Mesendoderm (in vitro differentiated cells): Measurements from ENCODE around the gene BMPER.

Experiments used
- DNase-seq: peaks from one replicate; pipeline ENCODE4 v3.0.0; 2013
- H2AK5ac ChIP-seq: 2 replicates; pipeline ENCODE4 v1.6.1; 2013; ENCODE audit warnings: low read length, inconsistent platforms
- H2BK120ac ChIP-seq: 2 replicates; pipeline ENCODE4 v1.6.1; 2013; ENCODE audit warnings: low read depth, mild to moderate bottlenecking, low read length, moderate library complexity, mixed read lengths
- H2BK15ac ChIP-seq: replicated peaks from 2 replicates; pipeline ENCODE4 v1.6.1; 2013; ENCODE audit warnings: low read depth, mild to moderate bottlenecking, moderate library complexity
- H2BK5ac ChIP-seq: 2 replicates; pipeline ENCODE4 v1.6.1; 2013; ENCODE audit warnings: low read length, inconsistent platforms
- H3K18ac ChIP-seq: 2 replicates; pipeline ENCODE4 v1.6.1; 2013; ENCODE audit warnings: mild to moderate bottlenecking, low read length, mixed read lengths
- H3K23ac ChIP-seq: one replicate; pipeline ENCODE4 v1.6.1; 2013; ENCODE audit warnings: low read length
- H3K27ac ChIP-seq: 2 replicates; pipeline ENCODE4 v1.5.1; 2013; ENCODE audit warnings: low read depth, mild to moderate bottlenecking, inconsistent platforms, low read length, moderate library complexity
- H3K27me3 ChIP-seq: 2 replicates; pipeline ENCODE4 v1.6.1; 2013; ENCODE audit warnings: low read length, control low read depth, mild to moderate bottlenecking, inconsistent platforms; ENCODE audit not compliant: insufficient read depth, poor library complexity
- H3K36me3 ChIP-seq: 2 replicates; pipeline ENCODE4 v1.6.1; 2013; ENCODE audit warnings: low read length, inconsistent platforms; ENCODE audit not compliant: control insufficient read depth, insufficient read depth
- H3K4ac ChIP-seq: one replicate; pipeline ENCODE4 v1.6.1; 2013; ENCODE audit warnings: low read depth, mild to moderate bottlenecking, low read length, moderate library complexity
- H3K4me1 ChIP-seq: 2 replicates; pipeline ENCODE4 v1.6.1; 2013; ENCODE audit warnings: low read depth, low read length, inconsistent platforms; ENCODE audit not compliant: control insufficient read depth
- H3K4me2 ChIP-seq: 2 replicates; pipeline ENCODE4 v1.6.1; 2013; ENCODE audit warnings: low read length
- H3K4me3 ChIP-seq: 2 replicates; pipeline ENCODE4 v1.5.1; 2013; ENCODE audit warnings: mild to moderate bottlenecking, low read length
- H3K56ac ChIP-seq: one replicate; pipeline ENCODE4 v1.6.1; 2013; ENCODE audit warnings: low read length
- H3K79me1 ChIP-seq: 2 replicates; pipeline ENCODE4 v1.6.1; 2013; ENCODE audit warnings: low read length, inconsistent platforms
- H3K79me2 ChIP-seq: 2 replicates; pipeline ENCODE4 v1.6.1; 2013; ENCODE audit warnings: mild to moderate bottlenecking, low read length; ENCODE audit not compliant: control insufficient read depth, insufficient read depth
- H3K9ac ChIP-seq: 2 replicates; pipeline ENCODE4 v1.6.1; 2013; ENCODE audit warnings: low read length, inconsistent platforms
- H4K5ac ChIP-seq: one replicate; pipeline ENCODE4 v1.6.1; 2013; ENCODE audit warnings: low read length
- H4K8ac ChIP-seq: one replicate; pipeline ENCODE4 v1.6.1; 2013; ENCODE audit warnings: low read depth, mild to moderate bottlenecking, control low read depth, low read length, moderate library complexity
- WGBS: extraction: QIAGEN DNeasy Blood & Tissue Kit; methylation state at CpG from one replicate; pipeline ENCODE4 v1.1.7; 2013; ENCODE audit warnings: low lambda C conversion rate, missing lambda C conversion rate; ENCODE audit not compliant: insufficient coverage; ENCODE audit errors: extremely low coverage; 5-methylcytosine and 5-hydroxymethylcytosine counted together

BMPER gene

GRCh38 chr7:33982425-33982786 lies 77.1 kb downstream of the BMPER start:
- H2AK5ac ChIP-seq, result no peak overlapping the region
- H3K4ac ChIP-seq, result no peak overlapping the region
- no peak overlapping the region for H2BK15ac ChIP-seq
- no peaks in the 10 kb centered on the region for H3K36me3 ChIP-seq
- no peak overlapping the region for H2BK120ac ChIP-seq
- H4K5ac ChIP-seq, result no peak overlapping the region
- no peak overlapping the region for H3K56ac ChIP-seq
- no peaks in the 10 kb centered on the region for H3K79me2 ChIP-seq
- peak; percentile 71 for DNase-seq
- H3K9ac ChIP-seq, result no peak overlapping the region
- H4K8ac ChIP-seq, result no peak overlapping the region
- no peaks in the 10 kb centered on the region for H3K27me3 ChIP-seq
- no peak overlapping the region for H3K27ac ChIP-seq
- peaks cover 8% of the 10 kb centered on the region for H3K4me1 ChIP-seq
- H3K4me2 ChIP-seq, result no peak overlapping the region
- no peak overlapping the region for H2BK5ac ChIP-seq
- no CpG with 5 or more reads among the region's 2 CpGs for WGBS
- H3K18ac ChIP-seq, result no peak overlapping the region
- no peak overlapping the region for H3K23ac ChIP-seq
- no peak overlapping the region for H3K4me3 ChIP-seq
- no peaks in the 10 kb centered on the region for H3K79me1 ChIP-seq

DNA sequence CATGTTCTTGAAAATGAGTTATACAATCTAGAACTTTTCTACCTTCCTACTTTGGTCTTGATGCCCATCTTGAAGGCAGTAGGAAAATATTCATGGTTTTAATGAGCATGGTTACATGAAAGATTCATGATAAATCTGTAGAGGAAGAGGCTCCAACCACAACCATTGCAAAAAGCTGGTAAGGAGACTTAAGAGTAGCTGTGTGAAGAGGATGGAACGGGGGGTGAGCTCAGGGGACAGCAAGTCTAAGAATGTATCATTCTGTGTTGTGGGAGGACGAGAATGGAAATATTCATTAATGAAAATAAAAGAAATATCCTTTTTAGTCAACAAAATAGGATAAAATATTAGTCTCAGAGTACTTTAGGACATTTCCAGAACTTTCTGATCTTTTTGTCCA lies 81.1 kb downstream of the BMPER start:
- Histone ChIP-seq H3K79me1 (no peaks in the 10 kb centered on the region), H2AK5ac (no peak overlapping the region), H2BK5ac (no peak overlapping the region), H3K18ac (no peak overlapping the region), H3K23ac (no peak overlapping the region), H3K4me3 (no peak overlapping the region), H3K4ac (no peak overlapping the region), H3K4me2 (no peak overlapping the region), H3K27ac (no peak overlapping the region), H4K8ac (no peak overlapping the region), H3K4me1 (no peaks in the 10 kb centered on the region), H2BK120ac (no peak overlapping the region), H3K9ac (no peak overlapping the region), H3K27me3 (no peaks in the 10 kb centered on the region), H3K79me2 (no peaks in the 10 kb centered on the region), H4K5ac (no peak overlapping the region), H3K36me3 (no peaks in the 10 kb centered on the region), H2BK15ac (no peak overlapping the region), H3K56ac (no peak overlapping the region)
- no CpG with 5 or more reads among the region's 2 CpGs for WGBS
- DNase-seq, result no peak

DNA sequence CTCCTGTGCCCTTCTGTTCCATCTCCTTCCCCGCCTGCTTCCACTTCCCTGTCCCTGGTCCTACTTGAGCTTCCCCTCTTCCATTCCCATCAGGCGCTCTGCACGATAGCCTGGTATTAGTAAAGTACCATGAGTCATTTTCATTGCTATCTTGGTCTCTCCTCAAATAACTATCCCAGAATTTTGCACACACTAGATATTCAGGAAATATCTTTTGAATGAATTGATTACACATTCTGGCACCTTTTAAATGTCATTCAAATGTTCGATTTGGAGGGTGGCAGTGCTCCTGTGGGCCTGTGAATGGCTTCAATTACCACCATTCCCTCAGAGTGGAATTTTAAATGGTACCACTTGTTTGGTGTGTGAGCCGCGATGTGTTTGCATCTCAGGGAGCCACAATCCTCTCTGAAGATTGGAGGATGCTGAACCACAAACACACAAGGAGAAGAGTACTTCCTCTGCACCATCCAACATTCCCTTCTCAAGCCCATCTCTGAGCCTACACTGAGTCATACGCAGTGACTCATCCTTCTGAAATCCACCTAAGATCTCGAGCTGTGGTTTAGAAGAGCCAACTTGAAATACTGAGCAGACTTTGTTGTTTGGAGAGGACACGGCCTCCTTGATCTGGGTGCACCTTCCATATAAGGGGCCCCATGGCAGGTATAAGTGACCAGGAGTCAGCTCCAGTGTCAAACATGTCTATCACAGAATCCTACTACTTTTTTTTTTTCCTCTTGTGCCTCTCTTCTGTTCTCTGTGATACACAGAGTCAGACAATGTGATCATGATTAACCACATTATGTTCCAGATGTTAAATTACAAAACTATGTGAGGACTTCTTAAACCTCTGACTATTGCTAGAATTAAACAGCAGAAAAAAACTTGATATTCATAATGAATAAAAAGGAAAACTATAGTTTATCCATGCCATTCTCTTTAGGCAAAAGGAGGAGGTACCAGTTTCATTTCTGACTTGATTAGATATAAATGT lies 81.9 kb downstream of the BMPER start:
- H2BK5ac ChIP-seq, result no peak overlapping the region
- no peak overlapping the region for H3K27ac ChIP-seq
- H3K18ac ChIP-seq, result no peak overlapping the region
- no peaks in the 10 kb centered on the region for H3K27me3 ChIP-seq
- no peak overlapping the region for H2BK15ac ChIP-seq
- no peak overlapping the region for H3K4ac ChIP-seq
- no peaks in the 10 kb centered on the region for H3K79me1 ChIP-seq
- H2AK5ac ChIP-seq, result no peak overlapping the region
- no peak overlapping the region for H4K5ac ChIP-seq
- H3K4me2 ChIP-seq, result no peak overlapping the region
- H3K79me2 ChIP-seq, result no peaks in the 10 kb centered on the region
- H3K23ac ChIP-seq, result no peak overlapping the region
- H2BK120ac ChIP-seq, result no peak overlapping the region
- no peak overlapping the region for H3K56ac ChIP-seq
- no peak overlapping the region for H4K8ac ChIP-seq
- WGBS, result no CpG with 5 or more reads among the region's 9 CpGs
- peak; percentile 93 for DNase-seq
- no peak overlapping the region for H3K9ac ChIP-seq
- H3K4me1 ChIP-seq, result no peaks in the 10 kb centered on the region
- no peaks in the 10 kb centered on the region for H3K36me3 ChIP-seq
- H3K4me3 ChIP-seq, result no peak overlapping the region

DNA sequence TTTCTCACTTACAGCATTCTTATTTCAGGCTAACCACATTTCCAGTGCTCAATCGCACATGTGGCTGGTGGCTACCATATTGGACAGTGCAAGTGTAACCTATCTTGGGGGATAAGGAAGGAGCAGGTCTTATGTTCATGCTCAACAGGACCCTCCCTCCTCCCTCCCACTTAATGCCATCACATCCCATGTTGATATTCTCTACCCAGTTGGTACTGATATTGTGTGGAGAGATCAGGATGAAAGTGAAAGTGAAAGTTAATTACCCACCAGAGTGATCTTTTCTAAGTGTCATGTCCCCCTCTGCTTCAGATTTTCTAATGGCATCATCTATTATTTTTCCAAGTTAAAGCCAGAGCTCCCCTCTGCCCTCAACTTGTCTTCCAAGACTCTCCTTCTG lies 91.6 kb downstream of the BMPER start:
- Histone ChIP-seq H3K23ac (no peak overlapping the region), H3K9ac (no peak overlapping the region), H3K27ac (no peak overlapping the region), H3K79me1 (no peaks in the 10 kb centered on the region), H4K8ac (no peak overlapping the region), H3K56ac (no peak overlapping the region), H2AK5ac (no peak overlapping the region), H3K4ac (no peak overlapping the region), H3K4me1 (no peaks in the 10 kb centered on the region), H4K5ac (no peak overlapping the region), H3K18ac (no peak overlapping the region), H3K27me3 (no peaks in the 10 kb centered on the region), H3K79me2 (no peaks in the 10 kb centered on the region), H3K4me3 (no peak overlapping the region), H3K4me2 (no peak overlapping the region), H2BK15ac (no peak overlapping the region), H3K36me3 (no peaks in the 10 kb centered on the region), H2BK5ac (no peak overlapping the region), H2BK120ac (no peak overlapping the region)
- WGBS, result no CpG with 5 or more reads among the region's 1 CpG
- no peak for DNase-seq

DNA sequence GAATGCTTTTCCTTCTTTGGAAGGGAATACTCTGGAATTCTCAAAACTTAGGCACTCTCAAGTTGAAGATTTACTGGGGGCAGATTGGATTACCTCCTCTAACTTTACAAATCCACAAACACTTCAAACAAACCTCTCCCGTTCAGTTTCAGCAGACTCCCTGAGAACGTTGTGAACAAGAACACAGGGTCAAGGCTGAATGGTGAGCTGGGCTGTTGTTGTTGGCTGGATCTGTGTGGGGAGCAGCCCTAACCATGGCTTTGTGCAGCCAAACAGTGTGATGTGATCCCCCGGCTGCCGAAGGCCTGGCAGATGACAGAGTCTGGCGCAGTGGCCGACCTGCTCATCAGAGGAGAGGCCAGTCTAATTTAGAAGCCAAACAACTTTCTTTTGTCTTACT lies 93.1 kb downstream of the BMPER start:
- H3K4ac ChIP-seq, result no peak overlapping the region
- H4K5ac ChIP-seq, result no peak overlapping the region
- no peak overlapping the region for H3K23ac ChIP-seq
- no peak overlapping the region for H2AK5ac ChIP-seq
- no peak overlapping the region for H3K4me3 ChIP-seq
- no peaks in the 10 kb centered on the region for H3K79me1 ChIP-seq
- no peak for DNase-seq
- H3K18ac ChIP-seq, result no peak overlapping the region
- H2BK5ac ChIP-seq, result no peak overlapping the region
- H3K79me2 ChIP-seq, result no peaks in the 10 kb centered on the region
- H3K27ac ChIP-seq, result no peak overlapping the region
- no peaks in the 10 kb centered on the region for H3K36me3 ChIP-seq
- H3K9ac ChIP-seq, result no peak overlapping the region
- no peak overlapping the region for H3K4me2 ChIP-seq
- WGBS, result no CpG with 5 or more reads among the region's 6 CpGs
- H4K8ac ChIP-seq, result no peak overlapping the region
- no peak overlapping the region for H3K56ac ChIP-seq
- H2BK120ac ChIP-seq, result no peak overlapping the region
- H2BK15ac ChIP-seq, result no peak overlapping the region
- H3K27me3 ChIP-seq, result no peaks in the 10 kb centered on the region
- no peaks in the 10 kb centered on the region for H3K4me1 ChIP-seq
